CD4-positive, alpha-beta T cell treated with Interleukin-17A for 1 hour (primary cell): Measurements from ENCODE around the gene GID4.

Experiments used
- DNase-seq: peaks from one replicate; pipeline ENCODE4 v3.0.0-alpha.2; 2020

GID4 gene

GRCh38 chr17:18017958-18018357 lies 21.2 kb upstream of the GID4 start:
- DNase-seq, result no peak

- no peak for DNase-seq
Observed at GRCh38 chr17:18018411-18018921, 20.7 kb upstream of the GID4 start.

GRCh38 chr17:18019838-18020154 lies 19.4 kb upstream of the GID4 start:
- DNase-seq, result no peak

- DNase-seq, result no peak
Observed at GRCh38 chr17:18020971-18021370, 18.2 kb upstream of the GID4 start.

GRCh38 chr17:18021372-18021771 lies 17.8 kb upstream of the GID4 start:
- DNase-seq, result no peak

GRCh38 chr17:18025241-18025944 lies 13.8 kb upstream of the GID4 start:
- peak; percentile 22 for DNase-seq

GRCh38 chr17:18025945-18026776 lies 13.0 kb upstream of the GID4 start:
- peak; percentile 29 for DNase-seq

- DNase-seq, result no peak
Observed at GRCh38 chr17:18027280-18027679, 11.9 kb upstream of the GID4 start.

GRCh38 chr17:18028114-18028951 lies 10.9 kb upstream of the GID4 start:
- DNase-seq, result no peak

GRCh38 chr17:18028952-18029540 lies 10.2 kb upstream of the GID4 start:
- DNase-seq, result no peak

- DNase-seq, result no peak
Observed at GRCh38 chr17:18031955-18032354, 7.3 kb upstream of the GID4 start.

- peak; percentile 86 for DNase-seq
Observed at GRCh38 chr17:18033442-18034099, 5.6 kb upstream of the GID4 start.

- DNase-seq, result no peak
Observed at GRCh38 chr17:18035704-18036103, 3.5 kb upstream of the GID4 start.

GRCh38 chr17:18037486-18037885 lies 1.7 kb upstream of the GID4 start:
- no peak for DNase-seq

- DNase-seq, result peak; percentile 38
Observed at GRCh38 chr17:18038149-18038850, 908 bp upstream of the GID4 start.

GRCh38 chr17:18039535-18040260 lies 490 bp downstream of the GID4 start:
- no peak for DNase-seq

- DNase-seq, result no peak
Observed at GRCh38 chr17:18040261-18040858, 1.2 kb downstream of the GID4 start.

- no peak for DNase-seq
Observed at GRCh38 chr17:18041776-18042175, 2.6 kb downstream of the GID4 start.

- DNase-seq, result no peak
Observed at GRCh38 chr17:18042983-18043382, 3.8 kb downstream of the GID4 start.

- DNase-seq, result peak; percentile 15
Observed at GRCh38 chr17:18043491-18043890, 4.3 kb downstream of the GID4 start.

- DNase-seq, result no peak
Observed at GRCh38 chr17:18044609-18045008, 5.4 kb downstream of the GID4 start.
